Ishikawa (cell line): Measurements from ENCODE around the gene PGLYRP4.

Source experiments
- CEBPB ChIP-seq: IDR thresholded peaks from 2 replicates; pipeline ENCODE4 v1.6.1; 2012
- CREB1 ChIP-seq: IDR thresholded peaks from 2 replicates; pipeline ENCODE4 v1.6.1; 2012; ENCODE audit warnings: low read depth
- EGR1 ChIP-seq: IDR thresholded peaks from 2 replicates; pipeline ENCODE4 v1.6.1; 2012
- EP300 ChIP-seq: IDR thresholded peaks from 2 replicates; pipeline ENCODE4 v1.6.1; 2012; ENCODE audit warnings: borderline replicate concordance
- FOXM1 ChIP-seq: IDR thresholded peaks from 2 replicates; pipeline ENCODE4 v1.6.1; 2012; ENCODE audit warnings: low read depth, borderline replicate concordance
- MAX ChIP-seq: IDR thresholded peaks from 2 replicates; pipeline ENCODE4 v1.6.1; 2012
- NFIC ChIP-seq: IDR thresholded peaks from 2 replicates; pipeline ENCODE4 v1.6.1; 2012
- RAD21 ChIP-seq: IDR thresholded peaks from 2 replicates; pipeline ENCODE4 v1.6.1; 2012; ENCODE audit warnings: low read depth
- REST ChIP-seq: IDR thresholded peaks from 2 replicates; pipeline ENCODE4 v1.6.1; 2012; ENCODE audit warnings: low read depth, mild to moderate bottlenecking
- TAF1 ChIP-seq: IDR thresholded peaks from 2 replicates; pipeline ENCODE4 v1.6.1; 2012; ENCODE audit warnings: low read depth, mild to moderate bottlenecking
- TCF12 ChIP-seq: IDR thresholded peaks from 2 replicates; pipeline ENCODE4 v1.6.1; 2012; ENCODE audit warnings: low read depth
- TEAD4 ChIP-seq: IDR thresholded peaks from 2 replicates; pipeline ENCODE4 v1.6.1; 2012
- USF1 ChIP-seq: IDR thresholded peaks from 2 replicates; pipeline ENCODE4 v1.6.1; 2012
- YY1 ChIP-seq: IDR thresholded peaks from 2 replicates; pipeline ENCODE4 v1.6.1; 2012; ENCODE audit warnings: low read depth
- ZBTB7A ChIP-seq: IDR thresholded peaks from 2 replicates; pipeline ENCODE4 v1.6.1; 2012; ENCODE audit warnings: low read depth

Gene PGLYRP4

GRCh38 chr1:153349363-153350320 is 1.0 kb upstream of the PGLYRP4 start:
- no peak for TF ChIP-seq NFIC
- no peak for TF ChIP-seq FOXM1
- TF ChIP-seq TCF12, result no peak
- no peak for TF ChIP-seq YY1
- no peak for TF ChIP-seq TAF1
- no peak for TF ChIP-seq CEBPB
- TF ChIP-seq EP300, result no peak
- TF ChIP-seq RAD21, result no peak

- no peak for TF ChIP-seq REST
- no peak for TF ChIP-seq MAX
- TF ChIP-seq USF1, result no peak
- no peak for TF ChIP-seq CREB1
- no peak for TF ChIP-seq EGR1
- no peak for TF ChIP-seq YY1
- TF ChIP-seq TEAD4, result no peak
- TF ChIP-seq CEBPB, result no peak
- TF ChIP-seq ZBTB7A, result no peak
- no peak for TF ChIP-seq NFIC
- no peak for TF ChIP-seq EP300
- no peak for TF ChIP-seq TCF12
- no peak for TF ChIP-seq TAF1
- no peak for TF ChIP-seq RAD21
- no peak for TF ChIP-seq FOXM1
These were observed 785 bp downstream of the PGLYRP4 start for GRCh38 chr1:153347856-153348255.

GRCh38 chr1:153346077-153346723 is 2.4 kb downstream of the PGLYRP4 start:
- TF ChIP-seq NFIC, result no peak
- TF ChIP-seq REST, result no peak
- no peak for TF ChIP-seq TCF12
- no peak for TF ChIP-seq CEBPB
- no peak for TF ChIP-seq CREB1
- TF ChIP-seq EP300, result no peak
- no peak for TF ChIP-seq USF1
- no peak for TF ChIP-seq MAX
- TF ChIP-seq TAF1, result no peak
- no peak for TF ChIP-seq ZBTB7A

GRCh38 chr1:153345187-153346076 is 3.2 kb downstream of the PGLYRP4 start:
- no peak for TF ChIP-seq FOXM1
- no peak for TF ChIP-seq TAF1
- no peak for TF ChIP-seq CREB1
- no peak for TF ChIP-seq TEAD4
- no peak for TF ChIP-seq USF1
- no peak for TF ChIP-seq NFIC
- TF ChIP-seq EGR1, result no peak
- TF ChIP-seq TCF12, result no peak
- TF ChIP-seq EP300, result no peak
- no peak for TF ChIP-seq MAX
- no peak for TF ChIP-seq CEBPB
- no peak for TF ChIP-seq ZBTB7A
- TF ChIP-seq REST, result no peak
